Measurements from ENCODE around the gene GTPBP8.

DNA sequence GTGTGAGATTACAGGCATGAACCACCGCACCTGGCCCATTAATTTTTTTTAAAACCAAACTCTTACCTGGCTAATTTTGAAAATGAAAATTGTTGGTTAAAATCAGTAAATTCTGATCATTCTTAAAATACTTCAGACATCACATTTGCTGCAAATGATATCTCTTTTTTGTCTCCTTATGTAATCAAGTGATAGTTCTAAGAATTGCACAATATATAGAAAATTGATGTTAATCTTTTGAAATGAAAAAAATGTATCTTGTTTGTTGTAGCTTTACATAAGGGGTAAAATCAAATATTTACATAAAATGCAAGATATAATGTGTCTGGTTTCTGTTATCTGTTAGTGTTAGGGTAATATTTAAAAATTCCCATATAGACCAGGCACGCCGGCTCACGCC is 5.0 kb downstream of the GTPBP8 start:
- TF ChIP-seq RAD51 (IDR thresholded peaks at IDR 0.05; ENCODE audit: borderline replicate concordance) (no peak), NFE2L1 (CRISPR knock-in tag; IDR thresholded peaks at IDR 0.05; ENCODE audit: borderline replicate concordance) (no peak), KAT7 (CRISPR knock-in tag; IDR thresholded peaks at IDR 0.05; ENCODE audit: borderline replicate concordance) (no peak), ZNF326 (CRISPR knock-in tag; IDR thresholded peaks at IDR 0.05; ENCODE audit: borderline replicate concordance) (no peak), ZNF274 (CRISPR knock-in tag; IDR thresholded peaks at IDR 0.05) (no peak), PAX8 (CRISPR knock-in tag; IDR thresholded peaks at IDR 0.05; ENCODE audit: borderline replicate concordance) (no peak)
- TF ChIP-seq, protein P1, sequence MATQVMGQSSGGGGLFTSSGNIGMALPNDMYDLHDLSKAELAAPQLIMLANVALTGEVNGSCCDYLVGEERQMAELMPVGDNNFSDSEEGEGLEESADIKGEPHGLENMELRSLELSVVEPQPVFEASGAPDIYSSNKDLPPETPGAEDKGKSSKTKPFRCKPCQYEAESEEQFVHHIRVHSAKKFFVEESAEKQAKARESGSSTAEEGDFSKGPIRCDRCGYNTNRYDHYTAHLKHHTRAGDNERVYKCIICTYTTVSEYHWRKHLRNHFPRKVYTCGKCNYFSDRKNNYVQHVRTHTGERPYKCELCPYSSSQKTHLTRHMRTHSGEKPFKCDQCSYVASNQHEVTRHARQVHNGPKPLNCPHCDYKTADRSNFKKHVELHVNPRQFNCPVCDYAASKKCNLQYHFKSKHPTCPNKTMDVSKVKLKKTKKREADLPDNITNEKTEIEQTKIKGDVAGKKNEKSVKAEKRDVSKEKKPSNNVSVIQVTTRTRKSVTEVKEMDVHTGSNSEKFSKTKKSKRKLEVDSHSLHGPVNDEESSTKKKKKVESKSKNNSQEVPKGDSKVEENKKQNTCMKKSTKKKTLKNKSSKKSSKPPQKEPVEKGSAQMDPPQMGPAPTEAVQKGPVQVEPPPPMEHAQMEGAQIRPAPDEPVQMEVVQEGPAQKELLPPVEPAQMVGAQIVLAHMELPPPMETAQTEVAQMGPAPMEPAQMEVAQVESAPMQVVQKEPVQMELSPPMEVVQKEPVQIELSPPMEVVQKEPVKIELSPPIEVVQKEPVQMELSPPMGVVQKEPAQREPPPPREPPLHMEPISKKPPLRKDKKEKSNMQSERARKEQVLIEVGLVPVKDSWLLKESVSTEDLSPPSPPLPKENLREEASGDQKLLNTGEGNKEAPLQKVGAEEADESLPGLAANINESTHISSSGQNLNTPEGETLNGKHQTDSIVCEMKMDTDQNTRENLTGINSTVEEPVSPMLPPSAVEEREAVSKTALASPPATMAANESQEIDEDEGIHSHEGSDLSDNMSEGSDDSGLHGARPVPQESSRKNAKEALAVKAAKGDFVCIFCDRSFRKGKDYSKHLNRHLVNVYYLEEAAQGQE (IDR thresholded peaks at IDR 0.05; ENCODE audit: borderline replicate concordance in 1 of 2, low read depth in 1 of 2, low read length in 2 of 2), result no peak
- TF ChIP-seq, protein P2, sequence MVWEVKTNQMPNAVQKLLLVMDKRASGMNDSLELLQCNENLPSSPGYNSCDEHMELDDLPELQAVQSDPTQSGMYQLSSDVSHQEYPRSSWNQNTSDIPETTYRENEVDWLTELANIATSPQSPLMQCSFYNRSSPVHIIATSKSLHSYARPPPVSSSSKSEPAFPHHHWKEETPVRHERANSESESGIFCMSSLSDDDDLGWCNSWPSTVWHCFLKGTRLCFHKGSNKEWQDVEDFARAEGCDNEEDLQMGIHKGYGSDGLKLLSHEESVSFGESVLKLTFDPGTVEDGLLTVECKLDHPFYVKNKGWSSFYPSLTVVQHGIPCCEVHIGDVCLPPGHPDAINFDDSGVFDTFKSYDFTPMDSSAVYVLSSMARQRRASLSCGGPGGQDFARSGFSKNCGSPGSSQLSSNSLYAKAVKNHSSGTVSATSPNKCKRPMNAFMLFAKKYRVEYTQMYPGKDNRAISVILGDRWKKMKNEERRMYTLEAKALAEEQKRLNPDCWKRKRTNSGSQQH (CRISPR knock-in tag; IDR thresholded peaks at IDR 0.05; ENCODE audit: low read depth), result no peak
